GM18505 (cell line): ENCODE results near the gene MAPK11.

Experiments used
- ATAC-seq: cut with Tn5 transposase; IDR thresholded peaks from one replicate; pipeline ENCODE4 v1.9.1; 2021; ENCODE audit not compliant: unreplicated experiment
- POLR2A ChIP-seq: IDR thresholded peaks from 4 replicates; pipeline ENCODE4 v1.6.1; 2011; ENCODE audit warnings: borderline replicate concordance; ENCODE audit not compliant: insufficient read depth, insufficient read length; ENCODE audit errors: extremely low read depth

The MAPK11 gene

DNA sequence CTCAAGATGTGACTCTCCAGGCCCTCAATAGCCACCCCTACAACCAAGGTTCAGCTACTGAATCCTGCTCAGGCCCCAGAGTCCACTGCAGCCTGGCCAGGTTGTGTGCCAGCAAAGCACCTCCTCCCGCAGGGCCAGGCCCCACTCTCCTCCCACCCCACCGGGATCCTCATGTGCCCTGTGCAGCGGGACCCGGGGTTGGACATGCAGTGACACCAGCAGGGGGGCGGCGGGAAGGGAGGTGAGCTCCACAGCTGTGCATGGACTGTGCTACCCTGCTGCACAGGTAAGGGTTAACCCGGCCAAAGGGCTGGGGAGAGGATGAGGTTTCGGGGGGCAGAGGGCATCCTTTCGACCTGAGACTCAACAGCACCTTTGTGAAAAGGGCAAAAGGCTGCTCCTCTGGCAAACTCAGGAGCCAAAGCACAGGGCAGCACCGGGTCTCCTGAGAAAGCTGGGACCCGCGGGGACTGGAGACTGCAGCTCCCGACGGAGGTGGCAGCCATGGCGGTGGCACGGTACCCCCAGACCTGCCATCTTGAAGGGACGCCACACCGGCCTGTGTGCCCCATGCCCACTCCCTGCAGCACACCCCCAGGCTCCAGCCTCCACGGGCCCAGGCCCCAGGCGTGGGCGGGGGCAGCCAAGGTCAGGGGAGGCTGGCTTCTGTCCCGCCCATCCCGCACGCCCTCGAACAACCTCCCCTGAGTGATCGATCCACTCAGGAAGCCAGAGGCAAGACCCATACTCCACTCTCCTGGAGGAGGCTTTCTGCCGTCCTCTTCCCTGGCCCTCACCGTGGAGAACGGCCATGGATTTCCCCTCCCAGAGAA lies 26.7 kb upstream of the MAPK11 start:
- ATAC-seq: no peak
- no peak for TF ChIP-seq POLR2A

DNA sequence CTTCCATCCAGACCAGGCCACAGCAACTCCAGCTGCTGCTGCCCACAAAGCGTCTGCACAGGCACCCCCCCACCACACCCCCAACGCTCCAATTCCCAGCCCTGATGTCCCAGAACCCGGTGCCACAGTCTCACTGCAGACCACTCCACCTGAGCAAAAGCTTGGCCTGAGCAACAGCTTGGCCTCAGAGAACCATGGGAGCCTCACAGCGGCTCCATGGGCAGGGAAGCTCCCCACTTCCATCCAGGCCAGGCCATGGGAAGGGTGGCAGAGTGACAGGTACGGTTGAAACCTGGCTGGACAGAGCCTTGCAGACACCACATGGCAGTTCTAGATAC lies 24.1 kb upstream of the MAPK11 start:
- ATAC-seq: no peak
- TF ChIP-seq POLR2A: no peak

DNA sequence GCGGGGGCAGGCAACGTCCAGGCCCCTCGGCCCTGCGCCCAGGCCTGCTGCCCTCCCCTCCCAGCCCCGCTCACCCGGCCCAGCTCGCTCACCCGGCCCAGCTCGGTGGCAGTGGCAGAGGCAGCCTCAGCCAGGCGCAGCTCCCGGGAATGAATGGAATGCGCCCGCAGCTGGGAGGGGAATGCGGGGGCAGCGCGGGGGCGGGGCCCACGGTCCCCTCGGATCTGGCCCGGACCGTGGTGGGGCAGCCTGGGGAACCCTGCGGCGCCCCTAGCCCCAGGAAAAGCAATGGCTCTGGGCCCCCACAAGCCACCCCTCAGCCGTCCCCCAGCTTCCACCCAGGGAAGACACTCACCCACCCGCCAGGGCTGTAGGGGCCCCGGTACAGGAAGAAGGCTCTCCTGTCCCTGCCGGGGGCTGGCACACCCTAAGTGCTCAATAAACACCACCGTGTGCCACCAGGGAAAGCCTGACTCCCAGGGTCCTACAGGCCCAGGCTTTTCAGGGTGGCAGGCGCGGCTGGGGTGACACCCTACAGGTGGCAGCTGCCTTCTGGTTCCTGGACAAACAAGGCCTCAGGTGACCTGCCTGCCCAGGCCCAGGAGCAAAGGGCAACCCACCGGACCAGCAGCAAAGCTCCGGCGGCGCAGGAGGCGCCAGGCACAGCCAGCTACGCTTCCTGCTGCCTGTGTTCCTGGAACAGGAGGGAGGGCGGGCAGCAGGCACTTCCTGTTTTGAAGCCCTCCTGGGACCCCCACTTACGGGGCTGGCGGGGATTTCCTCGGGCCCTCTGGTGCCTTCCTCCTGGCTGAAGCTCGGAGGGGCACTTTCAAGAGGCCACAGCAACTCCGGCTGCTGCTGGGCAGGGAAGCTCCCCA lies 23.5 kb upstream of the MAPK11 start:
- no peak for TF ChIP-seq POLR2A
- no peak for ATAC-seq

DNA sequence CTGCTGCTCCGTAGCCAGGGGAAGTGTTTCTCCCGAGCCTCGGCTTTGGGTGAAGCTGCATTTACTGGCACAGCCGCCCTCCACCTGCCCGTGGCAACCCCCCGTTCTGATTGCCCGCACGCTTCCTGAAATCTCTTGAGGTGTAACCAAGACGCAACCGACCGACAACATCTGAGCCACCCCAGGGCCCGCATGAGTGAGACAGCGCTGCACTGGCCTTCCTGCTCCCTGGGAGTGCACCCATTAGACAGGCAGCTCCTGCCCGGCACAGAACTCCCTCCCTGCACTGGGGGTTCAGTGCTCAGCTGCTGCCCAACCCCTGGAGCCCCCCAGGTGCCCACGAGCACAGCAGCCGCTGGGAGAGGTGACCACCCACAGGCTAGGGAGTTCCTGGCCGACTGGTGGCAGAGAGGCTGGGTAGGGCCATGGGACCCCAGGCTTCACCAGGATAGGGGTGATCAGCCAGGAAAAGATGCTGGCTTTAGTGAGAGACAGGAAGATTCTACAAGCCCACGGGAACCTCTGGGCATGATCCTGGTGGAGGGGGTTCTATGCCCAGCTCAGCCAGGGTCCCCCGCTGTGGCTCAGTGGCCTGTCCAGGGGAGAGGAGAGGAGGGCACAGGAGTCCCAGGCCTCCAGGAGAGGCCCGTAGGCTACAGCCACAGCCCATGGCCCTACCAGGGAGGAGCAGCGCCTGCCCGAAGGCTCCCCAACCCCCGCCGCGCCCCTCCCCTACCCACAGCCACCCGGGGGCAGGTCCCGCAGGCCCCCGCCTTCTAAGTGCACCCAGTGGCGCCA lies 22.7 kb upstream of the MAPK11 start:
- ATAC-seq: no peak
- TF ChIP-seq POLR2A: no peak

DNA sequence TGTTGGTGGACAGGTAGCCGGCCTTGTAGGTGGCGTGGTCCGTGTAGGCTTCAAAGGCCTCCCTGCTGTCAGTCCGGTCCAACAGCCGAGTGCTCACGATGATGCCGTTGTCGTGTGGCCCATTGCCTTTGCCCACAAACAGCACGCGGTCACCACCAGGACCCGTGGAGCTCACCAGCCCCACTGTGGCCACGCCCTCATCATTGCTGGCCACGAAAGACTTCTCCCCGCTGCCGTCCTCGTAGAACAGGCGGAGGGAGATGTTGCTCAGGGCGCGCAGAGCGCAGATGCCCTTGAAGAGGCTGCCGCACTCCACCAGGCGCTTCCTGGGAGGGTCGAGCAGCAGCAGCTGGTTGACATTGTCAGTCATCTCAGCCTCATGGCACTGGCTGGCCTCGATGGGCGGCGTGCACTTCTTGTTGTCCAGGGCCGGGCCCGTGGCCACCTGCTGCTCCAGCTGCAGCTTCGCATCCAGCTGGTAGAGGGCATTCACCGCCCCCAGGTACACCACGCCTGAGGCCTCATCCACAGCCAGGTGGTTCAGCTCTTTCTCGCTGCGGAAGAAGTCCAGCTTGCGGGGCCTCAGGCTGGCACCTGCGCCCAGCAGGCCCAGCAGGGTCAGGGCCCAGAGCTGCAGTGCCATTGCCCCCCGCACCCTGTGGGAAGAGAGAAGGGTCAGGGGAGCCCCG lies 19.9 kb upstream of the MAPK11 start:
- ATAC-seq: no peak
- no peak for TF ChIP-seq POLR2A

DNA sequence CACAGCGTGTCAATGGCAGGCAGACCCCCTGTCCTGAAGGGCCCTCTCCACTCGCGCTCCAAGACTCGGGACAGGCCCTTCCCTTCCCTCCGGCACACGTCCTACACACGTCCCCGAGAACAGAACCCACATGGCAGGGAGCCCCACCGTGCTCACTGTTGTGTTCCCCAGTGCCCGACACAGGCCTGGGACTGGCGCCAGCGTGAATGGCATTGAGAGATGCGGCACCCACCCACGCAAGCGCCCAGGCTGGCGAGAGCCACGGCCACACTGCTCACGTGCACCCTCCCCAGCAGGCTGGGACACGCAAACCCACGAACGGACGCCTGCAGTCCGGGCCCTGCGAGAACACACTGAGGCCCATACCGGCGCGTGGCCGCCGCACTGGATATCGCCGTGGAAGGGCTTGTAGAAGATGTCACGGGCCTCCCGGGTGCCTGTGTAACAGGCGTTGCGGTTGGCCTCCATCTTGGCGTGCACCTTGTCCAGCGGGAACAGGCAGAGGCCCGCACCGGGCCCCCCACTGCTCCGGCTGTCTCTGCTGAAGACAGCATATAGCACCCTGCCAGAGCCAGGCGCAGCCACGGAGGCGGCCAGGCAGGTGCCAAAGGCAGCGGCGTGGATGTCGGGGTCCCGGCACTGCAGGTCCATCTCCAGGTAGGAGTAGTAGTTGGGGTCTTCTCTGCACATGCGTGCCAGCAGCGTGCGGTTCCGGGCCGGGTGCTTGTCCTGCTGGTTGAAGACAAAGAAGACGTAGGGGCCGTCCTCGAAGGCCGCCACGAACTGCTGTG lies 19.2 kb upstream of the MAPK11 start:
- no peak for ATAC-seq
- TF ChIP-seq POLR2A: no peak

DNA sequence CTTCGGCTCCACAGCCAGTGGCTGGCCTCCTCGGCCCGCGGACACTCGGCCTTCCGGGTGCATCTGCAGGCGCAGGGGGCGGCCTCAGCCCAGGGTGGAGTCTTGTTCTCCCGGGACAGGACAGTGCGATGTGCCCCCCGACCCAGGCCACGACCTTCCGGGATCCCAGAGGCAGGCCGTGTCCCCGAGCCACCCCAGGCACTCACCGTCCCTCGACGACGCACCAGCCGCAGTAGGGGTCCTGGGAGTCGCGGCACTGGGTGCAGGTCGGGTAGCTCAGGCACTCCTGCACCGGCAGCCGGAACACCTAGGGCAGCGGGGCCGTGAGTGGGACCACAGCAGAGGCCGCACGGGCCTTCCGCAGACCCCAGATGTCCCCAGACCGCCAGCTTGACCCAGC lies 17.6 kb upstream of the MAPK11 start:
- ATAC-seq: no peak

DNA sequence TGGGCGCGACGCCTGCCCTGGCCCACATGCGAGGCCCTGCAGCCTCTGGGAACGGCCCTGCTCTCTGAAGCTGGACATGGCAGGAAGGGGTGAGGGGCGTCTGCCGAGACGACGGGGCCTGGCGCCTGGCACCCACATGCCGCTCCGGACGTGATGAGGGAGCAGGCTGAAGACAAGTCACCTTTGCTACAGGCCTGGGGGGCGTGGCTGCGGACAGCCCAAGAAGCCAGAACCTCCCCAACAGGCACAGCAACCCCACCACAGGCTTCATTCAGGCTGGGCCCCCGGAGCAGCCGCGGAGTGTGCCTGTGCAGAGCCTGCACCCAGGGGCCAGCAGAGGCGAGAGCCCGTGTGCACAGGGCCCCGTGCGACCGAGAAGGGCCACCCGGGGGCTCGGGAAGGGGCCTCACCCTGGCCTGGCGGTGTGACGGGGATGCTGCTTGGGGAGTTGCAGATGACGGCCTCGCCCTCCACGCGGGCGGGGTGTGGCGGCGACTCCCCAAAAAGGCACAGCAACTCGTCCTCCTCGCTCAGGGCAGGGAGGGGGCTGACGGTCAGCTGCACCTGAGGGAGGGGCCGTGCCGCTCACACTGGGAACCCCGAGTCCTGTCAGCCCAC lies 16.6 kb upstream of the MAPK11 start:
- TF ChIP-seq POLR2A: no peak
- ATAC-seq: no peak

More for the DNA sequence above, 17.6 kb upstream of the MAPK11 start:
- TF ChIP-seq POLR2A: no peak

DNA sequence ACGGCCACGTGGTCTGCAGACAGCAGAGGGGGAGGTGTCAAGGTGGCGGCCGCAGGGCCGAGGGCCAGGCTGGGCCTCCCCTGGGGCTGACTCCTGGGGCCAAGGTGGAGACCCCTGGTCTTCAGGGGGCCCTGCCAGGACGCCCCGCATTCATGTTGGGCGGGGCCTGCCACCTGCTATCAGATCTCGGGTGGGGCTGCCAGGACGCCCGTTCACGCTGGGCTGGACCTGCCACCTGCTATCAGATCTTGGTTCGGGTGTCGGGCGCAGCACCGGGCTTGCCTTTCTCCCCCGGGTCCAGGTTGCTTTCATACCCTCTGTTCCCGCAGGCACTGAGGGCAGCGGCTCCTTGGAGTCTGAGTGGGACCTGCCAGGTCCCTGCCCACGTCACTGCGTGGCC lies 16.1 kb upstream of the MAPK11 start:
- no peak for TF ChIP-seq POLR2A
- no peak for ATAC-seq

DNA sequence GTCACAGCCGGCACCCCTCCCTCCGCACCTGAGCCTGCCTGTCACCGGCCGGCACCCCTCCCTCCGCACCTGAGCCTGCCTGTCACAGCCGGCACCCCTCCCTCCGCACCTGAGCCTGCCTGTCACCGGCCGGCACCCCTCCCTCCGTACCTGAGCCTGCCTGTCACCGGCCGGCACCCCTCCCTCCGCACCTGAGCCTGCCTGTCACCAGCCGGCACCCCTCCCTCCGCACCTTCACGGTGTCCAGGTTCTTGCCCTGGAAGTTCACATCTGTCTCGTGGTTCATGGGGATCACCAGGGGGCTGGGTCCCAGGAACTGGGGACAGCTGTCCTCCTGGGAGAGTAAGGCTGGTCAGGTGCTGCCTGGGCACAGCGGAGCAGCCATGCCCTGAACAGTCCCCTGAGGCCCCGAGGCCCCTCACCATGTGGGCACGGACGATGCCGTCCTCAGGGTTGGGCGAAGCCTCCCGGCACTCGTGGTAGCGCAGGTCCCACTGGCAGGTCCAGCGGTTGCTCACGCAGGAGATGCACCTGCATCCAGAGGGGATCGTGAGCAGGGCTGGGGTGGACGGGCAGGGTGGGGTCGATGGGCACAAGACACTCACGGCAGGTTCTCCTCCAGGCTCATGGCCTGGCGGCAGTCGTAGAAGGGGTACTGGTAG lies 15.5 kb upstream of the MAPK11 start:
- no peak for ATAC-seq
- TF ChIP-seq POLR2A: no peak

DNA sequence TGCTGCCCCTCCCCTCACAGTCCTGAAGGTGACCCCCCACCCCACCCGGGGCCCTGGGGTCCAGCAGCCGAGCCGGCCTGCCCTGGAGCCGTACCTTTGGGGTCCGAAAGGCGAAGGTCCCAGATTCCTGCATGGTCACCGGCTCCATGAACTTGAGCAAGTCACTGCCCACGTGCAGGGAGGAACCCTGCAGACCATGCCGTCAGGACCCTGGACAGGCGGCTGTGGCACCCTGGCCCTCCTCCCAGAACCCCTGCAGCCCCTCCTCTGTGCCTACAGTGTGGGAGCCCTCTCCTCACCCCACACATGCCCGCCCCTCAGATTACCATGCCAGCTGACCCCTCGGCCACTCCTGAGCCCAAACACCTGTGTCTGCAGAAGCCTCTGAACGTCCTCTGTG lies 14.3 kb upstream of the MAPK11 start:
- TF ChIP-seq POLR2A: no peak
- ATAC-seq: no peak
